Endothelial cell (in vitro differentiated cells): ENCODE results near the gene GCKR. TPM values are rescaled to one million over a fixed set of nuclear protein-coding genes. Genes with fewer than 3 reads are reported as not detected.
A peak's percentile ranks its signal among the peaks of the same experiment; 100 is the strongest.

Experiments used
- DNase-seq: peaks from one replicate; pipeline ENCODE4 v3.0.0; 2021; ENCODE audit warnings: low spot score
- H3K27ac Mint-ChIP-seq: one replicate; pipeline ENCODE4 v1.8.0; 2021; ENCODE audit warnings: mixed read lengths, inconsistent platforms; ENCODE audit not compliant: unreplicated experiment
- H3K27me3 Mint-ChIP-seq: one replicate; pipeline ENCODE4 v1.8.0; 2021; ENCODE audit warnings: mild to moderate bottlenecking, moderate library complexity, mixed read lengths, inconsistent platforms; ENCODE audit not compliant: unreplicated experiment
- H3K36me3 Mint-ChIP-seq: one replicate; pipeline ENCODE4 v1.8.0; 2021; ENCODE audit warnings: mild to moderate bottlenecking, low read depth, mixed read lengths, inconsistent platforms; ENCODE audit not compliant: unreplicated experiment
- H3K4me1 Mint-ChIP-seq: one replicate; pipeline ENCODE4 v1.8.0; 2021; ENCODE audit warnings: mild to moderate bottlenecking, mixed read lengths, inconsistent platforms; ENCODE audit not compliant: unreplicated experiment
- H3K4me3 Mint-ChIP-seq: one replicate; pipeline ENCODE4 v1.8.0; 2021; ENCODE audit warnings: mild to moderate bottlenecking, mixed read lengths, inconsistent platforms; ENCODE audit not compliant: unreplicated experiment
- H3K9me3 Mint-ChIP-seq: one replicate; pipeline ENCODE4 v1.8.0; 2021; ENCODE audit warnings: mixed read lengths, inconsistent platforms; ENCODE audit not compliant: unreplicated experiment
- CTCF ChIP-seq: fragments of 200-600 bp; sonication (generic); IDR thresholded peaks from one replicate; pipeline ENCODE4 v1.5.0; 2021; ENCODE audit warnings: antibody characterized with exemption; ENCODE audit not compliant: unreplicated experiment
- total RNA-seq: library from RNA; stranded (reverse); fragmentation: NEBNext Ultra II Directional; extraction: Animal tissue kit (Norgen Biotek cat#: 25700); gene quantifications from one replicate; pipeline ENCODE4 v1.2.1, GENCODE V29; 2021; ENCODE audit not compliant: unreplicated experiment

Gene GCKR
- total RNA-seq, 1 donor from 2014 or later = 0.59 TPM

- peak; percentile 35 for DNase-seq
- Mint-ChIP-seq H3K9me3 (no peaks in the 10 kb centered on the region), H3K36me3 (peaks cover 3% of the 10 kb centered on the region), H3K4me3 (peak within 1 kb of the TSS; percentile 88), H3K4me1 (peaks cover 11% of the 10 kb centered on the region), H3K27me3 (peaks cover 17% of the 10 kb centered on the region), H3K27ac (no peak within 1 kb of the TSS)
- TF ChIP-seq CTCF = no peak
These were observed 1.6 kb upstream of the GCKR start, which contains the start of gene FNDC4 for GRCh38 chr2:27494944-27495554. Gene FNDC4 (minus strand): TSS chr2:27495200. CDS start chr2:27494679, 521 bp downstream.

- peaks cover 8% of the 10 kb centered on the region for H3K4me1 Mint-ChIP-seq
- H3K27me3 Mint-ChIP-seq = peaks cover 15% of the 10 kb centered on the region
- H3K9me3 Mint-ChIP-seq = no peaks in the 10 kb centered on the region
- DNase-seq = no peak
- peak overlapping the region; percentile 88 for H3K4me3 Mint-ChIP-seq
- no peak for TF ChIP-seq CTCF
- no peak overlapping the region for H3K27ac Mint-ChIP-seq
- H3K36me3 Mint-ChIP-seq = peaks cover 3% of the 10 kb centered on the region
These were observed 741 bp upstream of the GCKR start for GRCh38 chr2:27495840-27496356.

- Mint-ChIP-seq H3K4me3 (peak overlapping the region; percentile 5), H3K36me3 (peaks cover 3% of the 10 kb centered on the region), H3K27me3 (peaks cover 13% of the 10 kb centered on the region), H3K9me3 (no peaks in the 10 kb centered on the region), H3K27ac (no peak overlapping the region), H3K4me1 (peaks cover 8% of the 10 kb centered on the region)
- TF ChIP-seq CTCF = no peak
- no peak for DNase-seq
These were observed 619 bp downstream of the GCKR start for GRCh38 chr2:27497288-27497627.

GRCh38 chr2:27498975-27499374 is 2.3 kb downstream of the GCKR start:
- Mint-ChIP-seq H3K4me3 (no peak overlapping the region), H3K4me1 (peaks cover 3% of the 10 kb centered on the region), H3K27me3 (peaks cover 9% of the 10 kb centered on the region), H3K27ac (no peak overlapping the region), H3K9me3 (no peaks in the 10 kb centered on the region), H3K36me3 (no peaks in the 10 kb centered on the region)
- no peak for TF ChIP-seq CTCF
- no peak for DNase-seq

GRCh38 chr2:27501042-27501441 is 4.4 kb downstream of the GCKR start:
- no peak overlapping the region for H3K4me3 Mint-ChIP-seq
- H3K36me3 Mint-ChIP-seq = no peaks in the 10 kb centered on the region
- peaks cover 4% of the 10 kb centered on the region for H3K27me3 Mint-ChIP-seq
- H3K4me1 Mint-ChIP-seq = peaks cover 3% of the 10 kb centered on the region
- no peak for DNase-seq
- H3K27ac Mint-ChIP-seq = no peak overlapping the region
- no peak for TF ChIP-seq CTCF
- no peaks in the 10 kb centered on the region for H3K9me3 Mint-ChIP-seq
